GM10266 (cell line): Measurements from ENCODE around the gene FAM219B.
"Not testable (repeated sequence)": the region's sequence is repeated elsewhere in the genome, so short reads cannot be mapped to it uniquely, and the experiment has no call there.

Experiments used
- DNase-seq: peaks from one replicate; pipeline ENCODE4 v3.0.0; 2012; ENCODE audit errors: extremely low spot score
- CTCF ChIP-seq: IDR thresholded peaks from 2 replicates; pipeline ENCODE4 v1.5.1; 2012; ENCODE audit warnings: mild to moderate bottlenecking, low read depth; ENCODE audit not compliant: control insufficient read depth, insufficient read depth; ENCODE audit errors: missing control alignments

Gene FAM219B

GRCh38 chr15:74903676-74904075 lies 3.0 kb downstream of the FAM219B start:
- no peak for TF ChIP-seq CTCF
- DNase-seq = no peak

DNA sequence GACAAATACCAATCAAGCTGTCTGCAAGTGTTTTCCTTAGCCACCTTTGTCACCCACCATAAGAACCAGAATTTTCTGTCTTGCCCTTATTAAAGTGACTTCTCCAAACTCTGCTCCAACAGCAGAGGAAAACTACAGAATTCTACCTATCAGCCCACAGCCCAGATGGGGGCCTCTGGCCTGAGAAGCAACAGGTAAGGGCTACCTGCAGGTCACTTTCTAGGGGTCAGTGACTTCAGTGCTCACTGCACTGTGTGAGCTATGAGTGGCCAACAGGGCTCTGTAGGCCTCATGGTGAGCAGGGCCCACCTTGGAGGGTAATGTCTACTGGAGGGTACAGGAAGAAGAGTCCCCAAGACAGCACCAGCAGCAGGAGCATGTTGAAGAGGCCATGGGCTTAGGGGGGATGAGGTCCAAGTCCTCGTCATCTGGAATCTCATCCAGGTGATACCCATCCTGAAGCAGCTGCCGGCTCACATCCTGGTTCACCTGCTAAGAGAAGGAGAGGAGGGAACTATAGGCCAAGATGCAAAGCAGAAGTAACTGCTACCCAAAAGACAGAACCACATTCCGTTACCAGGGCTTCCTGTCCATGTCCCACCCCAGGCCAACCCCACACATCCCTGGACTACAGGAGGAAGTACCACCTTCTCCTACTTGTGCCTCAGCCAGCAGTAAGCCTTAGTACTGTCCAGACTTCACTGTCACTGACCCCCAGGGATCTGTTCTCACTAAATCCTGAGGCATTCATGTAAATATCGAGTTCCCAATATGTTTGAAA lies 4.2 kb downstream of the FAM219B start:
- no peak for DNase-seq
- TF ChIP-seq CTCF = no peak

DNA sequence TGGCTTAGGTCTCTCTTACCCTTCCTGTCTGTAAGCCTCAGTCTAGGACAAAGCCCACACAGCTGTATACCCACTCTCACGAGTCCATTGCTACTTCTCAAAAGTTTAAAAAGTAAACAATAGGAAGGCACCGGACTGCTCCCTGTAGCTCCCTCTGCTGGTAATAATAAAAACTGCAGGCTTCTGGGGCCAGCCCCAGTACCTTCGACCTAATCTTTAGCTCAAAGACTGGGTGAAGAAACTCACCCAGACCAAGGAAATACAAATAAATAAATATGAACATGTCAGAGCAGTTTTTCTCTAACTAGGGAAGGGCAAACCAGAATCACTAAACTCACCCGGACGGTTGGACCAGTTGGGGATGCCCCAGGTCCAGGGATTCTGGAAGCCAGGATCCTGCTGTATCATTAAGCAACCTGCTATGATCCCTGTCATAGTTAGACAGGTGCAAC lies 5.0 kb downstream of the FAM219B start:
- peak; percentile 78 for DNase-seq
- peak; percentile 71 for TF ChIP-seq CTCF

DNA sequence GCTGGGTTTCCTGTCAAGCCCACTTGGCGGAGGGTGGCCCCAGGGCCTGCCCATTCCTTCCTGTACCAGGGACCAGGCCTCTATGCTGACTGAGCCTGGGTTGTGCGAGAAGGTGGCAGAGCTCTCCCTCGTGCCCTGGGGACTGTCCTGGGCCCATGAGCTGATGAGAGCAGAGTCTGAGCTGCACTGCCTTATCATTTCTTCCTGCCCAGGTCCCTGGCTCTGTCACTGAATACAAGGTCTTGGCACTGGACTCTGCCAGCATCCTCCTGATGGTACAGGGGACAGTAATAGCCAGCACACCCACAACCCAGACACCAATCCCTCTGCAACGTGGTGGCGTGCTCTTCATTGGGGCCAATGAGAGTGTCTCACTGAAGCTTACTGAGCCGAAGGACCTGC lies 9.3 kb downstream of the FAM219B start:
- TF ChIP-seq CTCF = no peak

GRCh38 chr15:74896316-74896715 lies 10.3 kb downstream of the FAM219B start:
- no peak for TF ChIP-seq CTCF

More for the DNA sequence above, 9.3 kb downstream of the FAM219B start:
- DNase-seq = no peak

DNA sequence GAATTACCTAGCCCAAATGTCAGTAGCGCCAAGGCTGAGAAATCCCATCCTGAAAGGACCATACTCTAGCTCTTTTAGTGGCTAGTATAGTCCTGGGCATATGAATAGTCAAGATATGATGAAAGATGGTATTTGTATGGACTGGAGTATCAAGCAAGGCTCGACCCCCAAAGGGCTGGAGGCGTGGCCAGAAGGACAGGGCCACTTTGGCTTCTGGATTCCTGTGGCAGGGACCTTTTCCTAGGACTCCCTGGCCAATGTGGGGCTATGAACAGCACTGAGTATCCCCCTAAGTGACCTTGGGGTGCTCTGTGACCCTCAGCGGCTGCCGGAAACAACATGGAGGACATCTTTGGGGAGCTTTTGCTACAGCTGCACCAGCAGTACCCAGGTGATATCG lies 10.8 kb downstream of the FAM219B start:
- DNase-seq = no peak
- no peak for TF ChIP-seq CTCF

More at GRCh38 chr15:74896316-74896715, 10.3 kb downstream of the FAM219B start:
- no peak for DNase-seq

DNA sequence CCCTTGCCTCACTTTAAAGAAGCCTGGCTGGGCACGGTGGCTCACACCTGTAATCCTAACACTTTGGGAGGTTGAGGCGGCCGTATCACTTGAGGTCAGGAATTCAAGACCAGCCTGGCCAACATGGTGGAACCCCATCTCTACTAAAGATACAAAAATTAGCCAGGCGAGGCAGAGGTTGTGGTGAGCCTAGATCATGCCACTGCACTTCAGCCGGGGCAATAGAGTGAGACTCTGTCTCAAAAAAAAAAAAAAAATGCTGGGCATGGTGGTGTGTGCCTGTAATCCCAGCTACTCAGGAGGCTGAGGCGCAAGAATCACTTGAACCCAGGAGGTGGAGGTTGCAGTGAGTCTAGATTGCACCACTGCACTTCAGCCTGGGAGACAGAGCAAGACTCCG lies 12.3 kb downstream of the FAM219B start:
- DNase-seq = not testable (repeated sequence)

DNA sequence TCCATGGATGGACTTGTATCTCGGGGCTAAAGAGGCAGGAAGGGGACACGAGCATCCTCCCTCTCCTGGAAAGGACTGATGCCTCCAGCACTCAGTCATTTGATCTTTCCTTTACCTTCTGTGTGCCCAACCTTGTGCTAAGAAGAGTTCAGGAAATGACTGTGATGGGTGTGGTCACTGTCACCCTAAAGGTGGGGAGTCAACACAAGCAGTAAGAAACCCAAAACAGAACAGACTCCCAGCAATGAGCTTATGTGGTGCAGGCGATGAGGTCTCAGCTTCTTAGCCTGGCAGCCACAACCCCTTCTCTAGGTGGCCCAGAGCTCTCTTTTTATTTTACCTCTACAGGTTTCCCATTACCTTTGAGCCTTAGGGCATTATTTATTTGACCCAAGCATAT lies 13.0 kb downstream of the FAM219B start:
- no peak for TF ChIP-seq CTCF

More for the DNA sequence above, 13.0 kb downstream of the FAM219B start:
- no peak for DNase-seq
